GM21528 (cell line): ENCODE results near the gene BMI1.

ENCODE experiments used
- ATAC-seq: cut with Tn5 transposase; IDR thresholded peaks from one replicate; pipeline ENCODE4 v1.9.1; 2021; ENCODE audit warnings: mild to moderate bottlenecking, moderate library complexity; ENCODE audit not compliant: unreplicated experiment, low FRiP score

Gene BMI1

GRCh38 chr10:22365233-22365632 is 44.3 kb downstream of the BMI1 start:
- ATAC-seq: peak; percentile 52

DNA sequence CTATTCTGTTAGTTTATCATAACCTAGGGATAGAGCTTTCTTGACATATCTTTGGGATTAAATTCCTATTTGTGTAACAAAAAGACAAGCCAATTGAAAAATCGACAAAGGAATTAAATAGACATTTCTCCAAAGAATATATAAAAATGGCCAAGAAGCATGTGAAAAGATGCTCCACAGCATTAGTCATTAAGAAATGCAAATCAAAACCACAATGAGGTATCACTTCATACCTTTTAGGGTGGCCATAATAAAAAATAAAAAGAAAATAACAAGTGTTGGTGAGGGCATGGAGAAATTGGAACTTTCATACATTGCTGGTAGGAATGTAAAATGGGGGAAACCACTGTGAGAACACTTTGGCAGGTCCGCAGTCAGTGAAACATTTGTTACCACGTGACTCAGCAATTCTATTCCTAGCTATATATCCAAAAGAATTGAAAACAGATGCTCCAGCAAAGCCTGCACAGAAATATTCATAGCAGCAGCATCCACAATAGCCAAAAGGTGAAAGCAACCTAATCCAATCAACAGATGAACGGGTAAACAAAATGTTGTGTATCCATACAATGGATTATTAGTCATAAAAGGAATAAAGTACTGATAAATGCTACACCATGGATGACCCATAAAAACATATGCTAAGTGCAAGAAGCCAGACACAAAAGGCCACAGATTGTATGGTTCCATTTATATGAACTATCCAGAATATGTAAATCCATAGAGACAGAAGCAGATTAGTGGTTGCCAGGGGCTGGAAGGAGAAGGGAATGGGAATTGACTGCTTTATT is 44.9 kb downstream of the BMI1 start:
- ATAC-seq: no peak

DNA sequence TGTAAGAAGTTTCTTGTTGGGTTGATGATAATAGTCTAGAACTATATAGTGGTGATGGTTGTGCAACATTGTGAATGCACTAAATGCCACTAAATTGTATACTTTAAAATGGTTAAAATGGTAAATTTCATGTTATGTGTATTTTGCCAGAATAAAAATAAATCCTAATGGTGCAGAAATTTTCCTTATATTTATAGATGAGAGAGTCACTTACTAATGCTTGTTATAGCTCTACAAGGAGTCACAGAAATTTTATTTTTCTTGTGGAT is 45.5 kb downstream of the BMI1 start:
- ATAC-seq: no peak

DNA sequence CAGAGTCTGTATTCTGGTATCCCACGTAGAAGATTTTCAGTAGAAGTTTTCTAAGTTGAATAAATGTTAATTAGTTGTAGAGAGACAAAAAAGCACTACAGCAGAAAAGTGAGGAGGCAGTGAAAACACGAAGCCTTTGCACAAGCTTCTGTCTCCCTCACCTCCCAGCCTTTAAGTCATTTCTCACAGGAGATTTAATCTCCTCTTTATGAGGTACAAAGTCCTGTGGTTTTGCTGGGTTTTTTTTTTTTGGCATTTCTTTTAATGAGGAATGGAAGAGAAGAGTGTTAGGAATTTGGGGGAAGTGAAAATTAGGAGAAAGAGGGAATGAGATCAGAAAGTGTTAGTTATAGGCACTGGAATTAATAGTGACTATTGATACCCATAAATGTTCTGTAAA is 45.9 kb downstream of the BMI1 start:
- no peak for ATAC-seq

GRCh38 chr10:22367471-22367870 is 46.6 kb downstream of the BMI1 start:
- no peak for ATAC-seq

GRCh38 chr10:22368402-22368801 is 47.5 kb downstream of the BMI1 start:
- ATAC-seq: no peak

DNA sequence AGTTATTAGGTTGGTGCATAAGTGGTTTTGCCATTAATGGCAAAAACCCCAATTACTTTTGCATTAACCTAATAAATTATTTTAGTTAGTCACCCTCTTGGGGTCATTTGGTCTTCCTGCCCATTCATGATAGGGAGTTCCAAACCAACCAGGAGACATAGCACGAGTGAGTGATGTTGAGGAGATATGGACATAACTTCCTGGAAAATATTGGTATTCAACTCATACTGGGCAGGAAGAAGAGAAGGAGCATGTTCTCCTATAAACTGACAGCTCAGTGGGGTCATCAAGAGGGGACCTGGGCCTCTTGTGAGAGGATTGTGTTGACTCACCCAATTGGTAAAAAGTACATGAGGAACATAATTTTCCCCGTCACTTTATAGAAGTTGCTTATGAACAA is 48.1 kb downstream of the BMI1 start:
- no peak for ATAC-seq

GRCh38 chr10:22369434-22370072 is 48.7 kb downstream of the BMI1 start:
- ATAC-seq: no peak

- no peak for ATAC-seq
Observed at GRCh38 chr10:22370320-22370719, 49.4 kb downstream of the BMI1 start.

DNA sequence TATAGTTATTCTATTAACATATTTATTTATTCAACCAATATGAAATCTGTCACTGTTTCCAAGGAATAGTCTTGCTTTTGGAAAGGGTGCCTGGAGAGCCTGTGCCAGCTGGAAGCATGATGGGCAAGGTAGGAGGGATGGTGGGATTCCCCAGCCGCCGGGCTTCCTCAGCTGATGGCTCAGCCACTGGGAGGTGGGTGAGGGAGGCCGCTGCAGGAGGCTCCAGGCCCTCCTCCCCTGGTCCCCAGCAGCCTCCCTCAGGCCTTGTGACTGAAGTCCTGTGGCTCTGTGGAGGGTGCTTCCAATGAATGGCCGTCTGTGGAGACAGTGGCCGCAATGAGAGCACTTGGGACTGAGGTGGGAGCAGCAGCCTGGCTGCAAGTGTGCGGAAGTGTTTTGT is 51.4 kb downstream of the BMI1 start:
- no peak for ATAC-seq

DNA sequence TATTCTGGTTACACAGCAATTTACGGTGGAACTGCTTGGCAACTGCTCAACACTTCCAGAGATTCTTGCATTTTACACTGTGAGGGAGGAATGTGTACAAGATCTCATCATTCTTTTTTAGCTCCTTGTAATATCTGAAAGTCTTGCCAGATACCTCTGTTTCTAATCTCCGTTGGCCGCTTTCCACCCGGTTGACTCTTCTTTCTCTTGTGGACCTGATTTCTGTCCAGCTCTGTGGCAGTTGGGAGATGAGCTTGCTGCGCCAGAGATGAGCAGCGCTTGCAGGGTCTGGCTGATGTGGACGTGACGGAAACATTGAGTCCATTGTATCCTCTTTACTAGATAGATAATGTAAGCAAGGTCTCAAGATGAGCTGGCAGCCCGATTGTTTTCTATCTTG is 52.0 kb downstream of the BMI1 start:
- ATAC-seq: no peak

DNA sequence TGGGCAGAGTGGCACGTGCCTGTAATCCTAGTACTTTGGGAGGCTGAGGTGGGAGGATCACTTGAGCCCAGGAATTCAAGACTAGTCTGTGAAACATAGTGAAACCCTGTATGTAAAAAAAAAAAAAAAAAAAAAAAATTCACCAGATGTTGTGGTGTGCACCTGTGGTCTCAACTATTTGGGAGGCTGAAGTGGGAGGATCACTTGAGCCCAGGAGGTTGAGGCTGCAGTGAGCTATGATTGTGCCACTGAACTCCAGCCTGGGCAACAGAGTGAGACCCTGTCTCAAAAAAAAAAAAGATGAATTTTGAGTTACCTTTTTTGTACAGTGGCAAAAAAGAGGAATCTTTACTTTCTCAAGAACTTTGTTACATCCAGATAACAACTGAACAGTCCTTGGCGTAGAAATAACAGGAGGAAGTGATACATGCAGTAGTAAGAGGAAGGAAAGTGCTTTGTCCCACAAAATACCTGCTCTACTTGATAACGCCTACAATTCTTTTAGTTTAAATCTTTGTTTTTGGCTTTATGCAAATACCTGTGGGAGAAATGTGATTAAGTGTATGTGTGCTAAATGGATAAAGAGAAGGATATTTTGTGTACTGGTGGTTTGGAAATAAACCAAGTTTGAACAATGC is 53.7 kb downstream of the BMI1 start:
- ATAC-seq: no peak

DNA sequence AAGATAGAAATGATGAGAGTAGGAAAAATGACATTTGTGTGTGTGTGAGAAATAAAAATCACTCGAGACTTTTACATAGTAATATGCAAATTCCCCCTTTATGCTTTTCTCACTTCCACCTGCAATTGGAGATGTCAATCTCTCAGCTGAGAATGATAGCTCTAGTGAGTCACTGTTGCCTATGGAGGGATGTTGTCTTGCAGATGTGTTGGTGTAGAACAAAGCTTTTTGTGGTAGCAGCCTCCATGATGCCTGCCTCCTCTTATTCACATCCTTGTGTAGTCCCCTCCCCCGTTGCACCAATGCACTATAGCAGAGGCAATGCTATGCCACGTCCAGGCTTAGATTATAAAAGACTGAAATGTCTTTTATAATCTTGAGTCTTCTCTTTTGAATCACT is 58.2 kb downstream of the BMI1 start:
- peak; percentile 41 for ATAC-seq
